Subcutaneous abdominal adipose tissue (tissue), 5 donors: ENCODE data around the gene PDE9A.

Experiments
- H3K27ac ChIP-seq: one replicate; pipeline ENCODE4 v1.7.0; 2013; ENCODE audit warnings: low read depth, mild to moderate bottlenecking, inconsistent platforms, low read length, moderate library complexity
- H3K27me3 ChIP-seq, 5 donors: one replicate each; pipeline ENCODE4 v1.7.0; 2013; ENCODE audit warnings: low read length in 5 of 5, inconsistent platforms in 1 of 5; ENCODE audit not compliant: control insufficient read depth in 5 of 5, insufficient read depth in 4 of 5
- H3K36me3 ChIP-seq, 5 donors: one replicate each; pipeline ENCODE4 v1.7.0; 2013; ENCODE audit warnings: low read length in 5 of 5; ENCODE audit not compliant: control insufficient read depth in 5 of 5, insufficient read depth in 5 of 5
- H3K4me1 ChIP-seq, 5 donors: one replicate each; pipeline ENCODE4 v1.7.0; 2013; ENCODE audit warnings: low read length in 5 of 5, mild to moderate bottlenecking in 3 of 5, moderate library complexity in 1 of 5; ENCODE audit not compliant: control insufficient read depth in 5 of 5, insufficient read depth in 5 of 5
- H3K4me3 ChIP-seq, 5 donors: one replicate each; pipeline ENCODE4 v1.7.0; 2013; ENCODE audit warnings: low read length in 5 of 5, low read depth in 1 of 5
- H3K9ac ChIP-seq, 5 donors: one replicate each; pipeline ENCODE4 v1.7.0; 2013; ENCODE audit warnings: low read length in 5 of 5, mild to moderate bottlenecking in 4 of 5, moderate library complexity in 3 of 5
- H3K9me3 ChIP-seq, 5 donors: one replicate each; pipeline ENCODE4 v1.7.0; 2013; ENCODE audit warnings: low read length in 5 of 5; ENCODE audit not compliant: control insufficient read depth in 5 of 5
- donor health status: healthy.
- donor health status: healthy.
- donor health status: healthy.
- donor health status: healthy.
- donor health status: healthy.

PDE9A gene

GRCh38 chr21:42684109-42684916 is 30.9 kb downstream of the PDE9A start:
- Histone ChIP-seq H3K9ac (no peak overlapping the region), H3K27me3 (peaks cover 0 to 14% (median 7%) of the 10 kb centered on the region in 5 donors), H3K27ac (no peak overlapping the region), H3K36me3 (peaks cover 0 to 9% (median 3%) of the 10 kb centered on the region in 5 donors), H3K9me3 (no peaks in the 10 kb centered on the region), H3K4me1 (peaks cover 7 to 12% (median 8%) of the 10 kb centered on the region in 5 donors), H3K4me3 (peak overlapping the region in 2 of 5 donors; percentile 11 to 17)

- peaks cover 0 to 10% (median 6%) of the 10 kb centered on the region in 5 donors for H3K27me3 ChIP-seq
- H3K9me3 ChIP-seq, result no peaks in the 10 kb centered on the region
- peaks cover 0 to 10% (median 3%) of the 10 kb centered on the region in 5 donors for H3K36me3 ChIP-seq
- H3K9ac ChIP-seq, result no peak overlapping the region
- peak overlapping the region in 1 of 5 donors; percentile 19 for H3K4me3 ChIP-seq
- H3K4me1 ChIP-seq, result peaks cover 7 to 12% (median 8%) of the 10 kb centered on the region in 5 donors
- H3K27ac ChIP-seq, result no peak overlapping the region
These were observed 31.6 kb downstream of the PDE9A start for GRCh38 chr21:42685036-42685435.

- no peak overlapping the region for H3K4me3 ChIP-seq
These were observed 32.6 kb downstream of the PDE9A start for GRCh38 chr21:42685954-42686500.

GRCh38 chr21:42687796-42688195 is 34.4 kb downstream of the PDE9A start:
- H3K4me1 ChIP-seq, result peaks cover 5 to 12% (median 8%) of the 10 kb centered on the region in 5 donors
- H3K9me3 ChIP-seq, result no peaks in the 10 kb centered on the region
- H3K27ac ChIP-seq, result no peak overlapping the region
- no peak overlapping the region for H3K4me3 ChIP-seq
- H3K36me3 ChIP-seq, result peaks cover 0 to 34% (median 16%) of the 10 kb centered on the region in 5 donors
- no peak overlapping the region for H3K9ac ChIP-seq
- peaks cover 0 to 6% (median 3%) of the 10 kb centered on the region in 5 donors for H3K27me3 ChIP-seq

More at GRCh38 chr21:42685954-42686500, 32.6 kb downstream of the PDE9A start:
- Histone ChIP-seq H3K27me3 (peaks cover 0 to 8% (median 5%) of the 10 kb centered on the region in 5 donors), H3K9me3 (no peaks in the 10 kb centered on the region), H3K4me1 (peaks cover 5 to 12% (median 8%) of the 10 kb centered on the region in 5 donors), H3K9ac (no peak overlapping the region), H3K36me3 (peaks cover 0 to 20% (median 8%) of the 10 kb centered on the region in 5 donors), H3K27ac (no peak overlapping the region)

- no peak overlapping the region for H3K4me3 ChIP-seq
- no peak overlapping the region for H3K27ac ChIP-seq
- peaks cover 0 to 6% (median 3%) of the 10 kb centered on the region in 5 donors for H3K27me3 ChIP-seq
- no peaks in the 10 kb centered on the region for H3K9me3 ChIP-seq
- H3K36me3 ChIP-seq, result peaks cover 0 to 34% (median 16%) of the 10 kb centered on the region in 5 donors
- peaks cover 5 to 12% (median 8%) of the 10 kb centered on the region in 5 donors for H3K4me1 ChIP-seq
- H3K9ac ChIP-seq, result no peak overlapping the region
These were observed 34.9 kb downstream of the PDE9A start for GRCh38 chr21:42688226-42688840.

GRCh38 chr21:42688841-42689371 is 35.5 kb downstream of the PDE9A start:
- H3K9ac ChIP-seq, result no peak overlapping the region
- no peaks in the 10 kb centered on the region for H3K9me3 ChIP-seq
- H3K4me1 ChIP-seq, result peaks cover 5 to 12% (median 8%) of the 10 kb centered on the region in 5 donors
- H3K4me3 ChIP-seq, result no peak overlapping the region
- no peak overlapping the region for H3K27ac ChIP-seq
- peaks cover 0 to 3% (median 2%) of the 10 kb centered on the region in 5 donors for H3K27me3 ChIP-seq
- peaks cover 0 to 34% (median 16%) of the 10 kb centered on the region in 5 donors for H3K36me3 ChIP-seq

- H3K4me1 ChIP-seq, result peaks cover 0 to 8% (median 0%) of the 10 kb centered on the region in 5 donors
- no peak overlapping the region for H3K9ac ChIP-seq
- H3K4me3 ChIP-seq, result no peak overlapping the region
- no peaks in the 10 kb centered on the region for H3K9me3 ChIP-seq
- H3K27me3 ChIP-seq, result peaks cover 0 to 4% (median 0%) of the 10 kb centered on the region in 5 donors
- H3K36me3 ChIP-seq, result peaks cover 0 to 34% (median 16%) of the 10 kb centered on the region in 5 donors
- no peak overlapping the region for H3K27ac ChIP-seq
These were observed 37.2 kb downstream of the PDE9A start for GRCh38 chr21:42690586-42690985.

GRCh38 chr21:42691901-42692559 is 38.6 kb downstream of the PDE9A start:
- no peak overlapping the region for H3K4me3 ChIP-seq
- H3K27ac ChIP-seq, result no peak overlapping the region
- peaks cover 0 to 34% (median 15%) of the 10 kb centered on the region in 5 donors for H3K36me3 ChIP-seq
- peaks cover 0 to 13% (median 3%) of the 10 kb centered on the region in 5 donors for H3K4me1 ChIP-seq
- no peak overlapping the region for H3K9ac ChIP-seq
- no peaks in the 10 kb centered on the region for H3K9me3 ChIP-seq
- H3K27me3 ChIP-seq, result peaks cover 0 to 4% (median 0%) of the 10 kb centered on the region in 5 donors

- Histone ChIP-seq H3K27me3 (peaks cover 0 to 4% (median 0%) of the 10 kb centered on the region in 5 donors), H3K36me3 (peaks cover 0 to 34% (median 18%) of the 10 kb centered on the region in 5 donors), H3K9me3 (no peaks in the 10 kb centered on the region), H3K4me3 (no peak overlapping the region), H3K9ac (no peak overlapping the region), H3K4me1 (peaks cover 0 to 13% (median 3%) of the 10 kb centered on the region in 5 donors), H3K27ac (no peak overlapping the region)
These were observed 39.3 kb downstream of the PDE9A start for GRCh38 chr21:42692688-42693087.
